Right ventricle myocardium inferior (tissue), 1 donor: ENCODE measurements around the gene LEP. TPM values are rescaled to one million over a fixed set of nuclear protein-coding genes. Genes with fewer than 3 reads are reported as not detected.
"Not testable (repeated sequence)": the region's sequence is repeated elsewhere in the genome, so short reads cannot be mapped to it uniquely, and the experiment has no call there.

ENCODE experiments used
- ATAC-seq: fragments of 200-7000 bp; cut with Tn5 transposase; one replicate; pipeline ENCODE4 v1.9.1; 2020; ENCODE audit warnings: mild to moderate bottlenecking, moderate library complexity
- DNase-seq: peaks from one replicate; pipeline ENCODE4 v3.0.0; 2021; ENCODE audit errors: missing footprints
- intact Hi-C: fragments of 100-400 bp; cut with DNase I; formaldehyde crosslinking; loops from one replicate; pipeline ENCODE4 v1.11.0; 2022
- total RNA-seq: library from RNA; stranded (reverse); fragmentation: NEBNext Ultra II Directional; extraction: Animal tissue kit (Norgen Biotek cat#: 25700); gene quantifications from one replicate; pipeline ENCODE4 v1.2.1, GENCODE V29; 2021
- donor health status: DM: no; HTN: yes; CAD: no; lungs with severe emphysema.

The LEP gene
- total RNA-seq, 1 donor from 2014 or later, result 2.7 TPM

DNA sequence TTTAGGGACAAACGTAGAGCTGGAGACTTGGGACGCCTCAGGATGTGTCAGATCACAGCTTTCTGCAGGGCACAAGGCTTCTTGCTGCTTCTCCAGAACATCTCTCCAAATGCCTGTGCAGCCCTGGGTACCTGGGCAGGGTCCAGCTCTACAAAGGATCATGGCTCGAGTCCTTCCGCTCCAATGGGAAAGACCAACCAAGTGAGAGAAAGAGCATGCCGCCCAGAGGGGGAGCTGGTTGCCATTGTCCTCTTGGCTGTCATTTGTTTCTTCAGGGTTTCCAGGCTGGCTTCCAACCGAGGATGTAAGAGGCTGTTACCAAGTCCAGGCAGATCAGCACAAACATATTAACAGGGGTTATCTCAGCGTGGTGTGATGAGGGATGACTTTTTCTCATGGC is 5.6 kb upstream of the LEP start:
- intact Hi-C loops, result no loop called here
- DNase-seq (no peak), ATAC-seq (no peak)

GRCh38 chr7:128236924-128237586 is 4.0 kb upstream of the LEP start:
- intact Hi-C loops, result no loop called here
- ATAC-seq, result peak; percentile 57
- DNase-seq, result no peak

DNA sequence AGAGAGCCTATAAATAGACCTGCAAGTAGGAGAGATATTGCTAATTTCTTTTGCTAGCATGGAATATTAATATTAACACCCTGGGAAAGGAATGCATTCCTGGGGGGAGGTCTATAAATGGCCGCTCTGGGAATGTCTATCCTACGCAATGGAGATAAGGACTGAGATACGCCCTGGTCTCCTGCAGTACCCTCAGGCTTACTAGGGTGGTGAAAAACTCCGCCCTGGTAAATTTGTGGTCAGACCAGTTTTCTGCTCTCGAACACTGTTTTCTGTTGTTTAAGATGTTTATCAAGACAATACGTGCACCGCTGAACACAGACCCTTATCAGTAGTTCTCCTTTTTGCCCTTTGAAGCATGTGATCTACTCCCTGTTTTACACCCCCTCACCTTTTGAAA is 1.9 kb upstream of the LEP start:
- DNase-seq, ATAC-seq, intact Hi-C loops: not testable (repeated sequence)

GRCh38 chr7:128242661-128243060 is 1.6 kb downstream of the LEP start:
- DNase-seq (no peak), ATAC-seq (no peak)
- intact Hi-C loops, result no loop called here

- no peak for DNase-seq
- no peak for ATAC-seq
- intact Hi-C loops, result no loop called here
Measured at GRCh38 chr7:128243273-128243672, 2.2 kb downstream of the LEP start.

- ATAC-seq (no peak), DNase-seq (no peak)
- intact Hi-C loops, result no loop called here
Measured at GRCh38 chr7:128244861-128245260, 3.8 kb downstream of the LEP start.

DNA sequence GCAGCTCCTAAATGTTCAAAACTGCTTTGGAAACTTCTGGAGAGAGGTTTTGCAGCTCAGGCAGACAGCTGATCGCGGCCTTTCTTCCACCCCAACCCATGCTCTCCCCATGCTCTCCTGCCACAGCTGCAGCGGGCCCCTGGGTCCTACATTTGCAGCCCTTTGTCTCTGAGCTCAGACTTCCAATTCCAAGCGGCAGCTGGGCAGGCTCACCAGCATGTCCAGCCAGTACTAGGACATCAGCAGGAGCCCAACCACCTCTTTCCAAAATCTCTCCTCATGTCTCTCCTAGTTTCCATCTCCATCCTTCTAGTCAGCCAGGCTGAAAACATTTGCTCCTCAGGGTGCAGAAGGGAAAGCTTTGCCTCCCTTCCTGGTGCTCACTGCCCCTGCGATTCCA is 6.0 kb downstream of the LEP start:
- DNase-seq (no peak), ATAC-seq (peak; percentile 34)
- intact Hi-C loops, result no loop called here

- intact Hi-C loops, result no loop called here
- DNase-seq, result no peak
- ATAC-seq, result no peak
Measured at GRCh38 chr7:128247640-128248194, 6.6 kb downstream of the LEP start.

GRCh38 chr7:128251337-128251736 is 10.3 kb downstream of the LEP start:
- DNase-seq, result no peak
- intact Hi-C loops, result no loop called here
- ATAC-seq, result no peak

GRCh38 chr7:128253701-128254100 is 12.6 kb downstream of the LEP start:
- ATAC-seq (no peak), DNase-seq (no peak)
- intact Hi-C loops, result no loop called here

- intact Hi-C loops, result no loop called here
- ATAC-seq (no peak), DNase-seq (no peak)
Measured at GRCh38 chr7:128254470-128254869, 13.4 kb downstream of the LEP start.

- DNase-seq (no peak), ATAC-seq (no peak)
- intact Hi-C loops, result no loop called here
Measured at GRCh38 chr7:128255271-128255670, 14.2 kb downstream of the LEP start.

DNA sequence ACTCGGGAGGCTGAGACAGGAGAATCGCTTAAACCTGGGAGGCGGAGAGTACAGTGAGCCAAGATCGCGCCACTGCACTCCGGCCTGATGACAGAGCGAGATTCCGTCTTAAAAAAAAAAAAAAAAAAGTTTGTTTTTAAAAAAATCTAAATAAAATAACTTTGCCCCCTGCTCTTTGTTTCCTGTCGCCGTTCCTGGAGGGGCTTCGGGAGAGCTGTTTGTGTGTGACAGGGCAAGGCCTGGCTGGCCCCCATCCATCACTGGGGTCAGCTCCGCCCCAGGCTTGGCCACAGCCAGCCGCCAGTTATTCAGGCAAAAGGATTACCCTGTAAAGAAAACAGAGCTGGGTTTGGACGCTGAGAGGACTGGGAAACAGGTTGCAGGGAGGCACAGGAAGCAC is 16.4 kb downstream of the LEP start:
- DNase-seq (no peak), ATAC-seq (no peak)
- intact Hi-C loops, result no loop called here

- DNase-seq, result no peak
- intact Hi-C loops, result no loop called here
- no peak for ATAC-seq
Measured at GRCh38 chr7:128259131-128260061, 18.3 kb downstream of the LEP start.

DNA sequence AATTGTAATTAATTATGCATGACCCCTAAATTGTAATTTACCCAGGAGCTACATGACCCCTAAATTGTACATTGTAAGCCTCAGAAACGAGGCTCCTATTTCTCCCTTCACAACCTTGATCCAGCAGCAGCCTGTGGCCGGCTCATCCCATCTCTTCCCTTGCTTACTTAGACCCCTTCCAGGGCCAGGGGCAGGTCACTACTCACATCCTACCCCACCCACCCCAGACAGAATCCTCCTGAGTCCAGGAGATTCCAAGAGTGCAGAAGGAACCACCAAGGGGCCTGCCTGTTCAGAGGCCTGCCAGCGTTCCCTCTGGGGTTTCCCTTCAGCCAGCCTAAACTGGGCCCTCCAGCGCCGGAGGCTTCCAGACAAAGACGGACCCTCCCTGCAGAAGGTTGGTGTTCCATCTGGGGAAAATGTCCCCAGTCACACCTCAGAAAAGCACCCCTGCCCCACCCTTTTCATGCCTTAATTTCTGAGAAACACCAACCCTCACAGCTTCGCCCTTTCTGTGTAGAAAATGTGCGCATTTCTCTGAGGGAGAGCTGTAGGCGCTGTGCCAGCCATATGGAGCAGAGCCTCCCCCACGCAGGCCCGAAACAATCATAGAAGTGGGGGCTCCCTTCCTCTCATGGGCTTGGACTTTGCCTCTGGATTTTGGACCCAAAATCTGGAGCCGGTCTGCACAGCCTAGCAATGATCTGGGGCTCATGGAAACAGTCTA is 19.2 kb downstream of the LEP start:
- intact Hi-C loops, result no loop called here
- ATAC-seq, result no peak
- no peak for DNase-seq

DNA sequence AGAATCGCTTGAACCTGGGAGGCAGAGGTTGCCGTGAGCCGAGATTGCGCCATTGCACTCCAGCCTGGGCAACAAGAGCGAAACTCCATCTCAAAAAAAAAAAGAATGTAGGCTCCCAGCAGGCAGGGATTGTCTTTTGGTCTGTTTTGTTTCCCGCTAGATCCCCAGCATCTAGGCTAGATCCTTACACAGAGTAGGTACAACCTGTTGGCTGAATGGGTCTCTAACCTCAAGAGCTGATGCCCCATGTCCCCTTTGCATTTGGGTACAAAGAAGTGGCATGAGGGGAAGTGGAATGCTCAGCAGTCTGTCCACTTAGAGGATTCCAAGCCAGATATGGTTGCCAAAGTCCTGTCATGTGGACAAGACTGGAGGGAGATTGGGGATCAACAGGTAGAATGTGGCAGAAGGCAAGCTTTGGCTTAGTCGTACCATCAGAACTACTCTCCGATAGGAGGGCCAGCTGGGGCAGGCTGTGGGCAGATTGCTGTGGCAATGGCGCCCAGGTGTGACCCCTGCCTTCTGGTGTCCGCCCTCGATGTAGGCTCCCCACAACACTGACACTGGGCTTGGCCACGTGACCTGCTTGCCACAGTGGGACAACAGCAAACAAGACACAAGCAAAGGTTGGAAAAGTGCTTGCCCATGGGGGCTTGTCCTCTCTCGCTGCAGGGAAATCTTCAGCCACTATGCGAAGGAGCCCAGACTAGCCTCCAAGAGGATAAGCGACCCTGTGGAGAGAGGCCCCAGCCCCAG is 21.4 kb downstream of the LEP start:
- DNase-seq (no peak), ATAC-seq (no peak)
- intact Hi-C loops, result no loop called here

- no peak for ATAC-seq
- no peak for DNase-seq
- intact Hi-C loops, result no loop called here
Measured at GRCh38 chr7:128263420-128263819, 22.3 kb downstream of the LEP start.

- DNase-seq (no peak), ATAC-seq (no peak)
- intact Hi-C loops, result no loop called here
Measured at GRCh38 chr7:128264477-128264876, 23.4 kb downstream of the LEP start.
